ENCODE data around the gene IGFL2.
A peak's percentile ranks its signal among the peaks of the same experiment; 100 is the strongest.

Gene IGFL2

GRCh38 chr19:46132508-46133100 is 15.4 kb upstream of the IGFL2 start:
- H2BK5ac ChIP-seq (ENCODE audit: low read depth, low read length, poor library complexity) = peak overlapping the region; percentile 97
- H2AK5ac ChIP-seq (ENCODE audit: low read length) = peak overlapping the region; percentile 99
- peak overlapping the region; percentile 99 for H2BK120ac ChIP-seq (ENCODE audit: insufficient read depth, low read length, poor library complexity)
- peaks cover 7 to 9% of the 10 kb centered on the region in 2 experiments for H3K4me1 ChIP-seq (ENCODE audit: control insufficient read depth in 1 of 2, insufficient read depth in 2 of 2, low read length in 2 of 2)
- H3K23ac ChIP-seq (ENCODE audit: low read length) = no peak overlapping the region
- peak overlapping the region; percentile 79 for H2AFZ ChIP-seq (ENCODE audit: insufficient read depth, low read length, poor library complexity)
- no CpG with 5 or more reads among the region's 4 CpGs for WGBS (ENCODE audit: extremely low coverage, insufficient coverage, insufficient read length)
- peak overlapping the region; percentile 96 for H3K4ac ChIP-seq (ENCODE audit: low read depth, low read length)
- peak overlapping the region; percentile 98 for H3K18ac ChIP-seq (ENCODE audit: low read length)
- peak overlapping the region; percentile 99 for H2BK12ac ChIP-seq (ENCODE audit: low read length)
- H3K9me3 ChIP-seq (ENCODE audit: insufficient read depth, low read depth, low read length) = peaks cover 7% of the 10 kb centered on the region
- H3K4me2 ChIP-seq (ENCODE audit: low read length) = no peak overlapping the region
- H4K91ac ChIP-seq (ENCODE audit: low read depth, low read length) = peak overlapping the region; percentile 100
- H3K4me3 ChIP-seq (ENCODE audit: low read depth, low read length) = no peak overlapping the region
- peaks cover 29% of the 10 kb centered on the region for H3K79me1 ChIP-seq (ENCODE audit: low read length)
- H3K9ac ChIP-seq (ENCODE audit: low read length) = no peak overlapping the region
- H3K36me3 ChIP-seq (ENCODE audit: control insufficient read depth in 1 of 2, insufficient read depth in 2 of 2, low read length in 2 of 2) = peaks cover 0 to 2% of the 10 kb centered on the region in 2 experiments
- peak overlapping the region; percentile 90 for H4K12ac ChIP-seq (ENCODE audit: low read depth, low read length)
- no peaks in the 10 kb centered on the region for H3K27me3 ChIP-seq (ENCODE audit: insufficient read depth, low read length)
- H4K8ac ChIP-seq (ENCODE audit: low read depth, low read length) = peak overlapping the region; percentile 94
- H3K14ac ChIP-seq (ENCODE audit: low read length) = peak overlapping the region; percentile 98
- peaks cover 8% of the 10 kb centered on the region for H3K79me2 ChIP-seq (ENCODE audit: control insufficient read depth, insufficient read depth, low read length, poor library complexity)
- H3K27ac ChIP-seq (ENCODE audit: low read depth, low read length) = peak overlapping the region; percentile 86
- no peak for DNase-seq

DNA sequence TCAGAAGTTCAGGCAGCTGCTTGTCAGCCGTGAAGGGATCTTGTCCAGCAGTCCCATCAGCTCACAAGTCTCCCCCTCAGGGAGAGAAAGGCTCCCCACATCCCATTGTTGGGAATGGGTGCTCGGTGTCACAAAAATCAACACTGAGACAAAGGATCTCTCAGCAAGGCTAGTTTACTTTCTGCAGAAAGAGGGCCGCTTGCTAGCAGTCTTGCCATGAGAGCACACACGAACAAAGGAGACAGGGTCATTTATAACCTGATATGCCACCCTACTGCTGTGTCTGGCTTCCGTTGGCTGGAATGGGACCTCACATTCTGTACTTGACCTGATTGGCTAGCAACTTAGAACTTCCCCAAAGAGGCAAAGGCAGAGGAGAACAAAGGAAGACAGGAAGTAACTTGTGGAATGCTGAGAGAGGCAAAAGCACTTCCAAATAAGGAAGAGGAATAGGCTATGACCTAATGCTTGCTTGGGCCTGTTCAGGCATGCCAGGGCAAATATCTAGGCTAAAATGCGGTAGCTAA is 14.9 kb upstream of the IGFL2 start:
- Histone ChIP-seq H2AK5ac (ENCODE audit: low read length) (peak overlapping the region; percentile 99), H3K79me2 (ENCODE audit: control insufficient read depth, insufficient read depth, low read length, poor library complexity) (peaks cover 8% of the 10 kb centered on the region), H3K27ac (ENCODE audit: low read depth, low read length) (peak overlapping the region; percentile 86), H3K27me3 (ENCODE audit: insufficient read depth, low read length) (no peaks in the 10 kb centered on the region), H2AFZ (ENCODE audit: insufficient read depth, low read length, poor library complexity) (peak overlapping the region; percentile 79), H3K23ac (ENCODE audit: low read length) (no peak overlapping the region), H3K4me3 (ENCODE audit: low read depth, low read length) (no peak overlapping the region), H3K4me2 (ENCODE audit: low read length) (no peak overlapping the region), H4K91ac (ENCODE audit: low read depth, low read length) (peak overlapping the region; percentile 100), H3K4ac (ENCODE audit: low read depth, low read length) (peak overlapping the region; percentile 96), H3K18ac (ENCODE audit: low read length) (peak overlapping the region; percentile 98), H2BK5ac (ENCODE audit: low read depth, low read length, poor library complexity) (peak overlapping the region; percentile 97), H3K4me1 (ENCODE audit: control insufficient read depth in 1 of 2, insufficient read depth in 2 of 2, low read length in 2 of 2) (peaks cover 7 to 9% of the 10 kb centered on the region in 2 experiments), H2BK12ac (ENCODE audit: low read length) (peak overlapping the region; percentile 99), H4K12ac (ENCODE audit: low read depth, low read length) (peak overlapping the region; percentile 90), H3K9ac (ENCODE audit: low read length) (no peak overlapping the region), H3K9me3 (ENCODE audit: insufficient read depth, low read depth, low read length) (peaks cover 7% of the 10 kb centered on the region), H3K36me3 (ENCODE audit: control insufficient read depth in 1 of 2, insufficient read depth in 2 of 2, low read length in 2 of 2) (peaks cover 0 to 2% of the 10 kb centered on the region in 2 experiments), H3K79me1 (ENCODE audit: low read length) (peaks cover 29% of the 10 kb centered on the region), H4K8ac (ENCODE audit: low read depth, low read length) (peak overlapping the region; percentile 94), H2BK120ac (ENCODE audit: insufficient read depth, low read length, poor library complexity) (peak overlapping the region; percentile 99), H3K14ac (ENCODE audit: low read length) (peak overlapping the region; percentile 98)
- peak; percentile 35 to 89 for DNase-seq
- no CpG with 5 or more reads among the region's 6 CpGs for WGBS (ENCODE audit: extremely low coverage, insufficient coverage, insufficient read length)

GRCh38 chr19:46133777-46134241 is 14.2 kb upstream of the IGFL2 start:
- Histone ChIP-seq H4K12ac (ENCODE audit: low read depth, low read length) (peak overlapping the region; percentile 94), H3K18ac (ENCODE audit: low read length) (peak overlapping the region; percentile 93), H3K4me1 (ENCODE audit: control insufficient read depth in 1 of 2, insufficient read depth in 2 of 2, low read length in 2 of 2) (peaks cover 7 to 9% of the 10 kb centered on the region in 2 experiments), H4K91ac (ENCODE audit: low read depth, low read length) (peak overlapping the region; percentile 99), H3K4me3 (ENCODE audit: low read depth, low read length) (no peak overlapping the region), H3K14ac (ENCODE audit: low read length) (peak overlapping the region; percentile 96), H3K27me3 (ENCODE audit: insufficient read depth, low read length) (no peaks in the 10 kb centered on the region), H3K4me2 (ENCODE audit: low read length) (no peak overlapping the region), H4K8ac (ENCODE audit: low read depth, low read length) (peak overlapping the region; percentile 93), H2BK120ac (ENCODE audit: insufficient read depth, low read length, poor library complexity) (peak overlapping the region; percentile 100), H3K4ac (ENCODE audit: low read depth, low read length) (peak overlapping the region; percentile 94), H2AFZ (ENCODE audit: insufficient read depth, low read length, poor library complexity) (peak overlapping the region; percentile 97), H2BK5ac (ENCODE audit: low read depth, low read length, poor library complexity) (peak overlapping the region; percentile 100), H3K79me2 (ENCODE audit: control insufficient read depth, insufficient read depth, low read length, poor library complexity) (peaks cover 8% of the 10 kb centered on the region), H3K9ac (ENCODE audit: low read length) (no peak overlapping the region), H3K36me3 (ENCODE audit: control insufficient read depth in 1 of 2, insufficient read depth in 2 of 2, low read length in 2 of 2) (peaks cover 0 to 2% of the 10 kb centered on the region in 2 experiments), H2AK5ac (ENCODE audit: low read length) (peak overlapping the region; percentile 97), H2BK12ac (ENCODE audit: low read length) (peak overlapping the region; percentile 100), H3K9me3 (ENCODE audit: insufficient read depth, low read depth, low read length) (peaks cover 7% of the 10 kb centered on the region), H3K79me1 (ENCODE audit: low read length) (peaks cover 31% of the 10 kb centered on the region), H3K23ac (ENCODE audit: low read length) (no peak overlapping the region), H3K27ac (ENCODE audit: low read depth, low read length) (peak overlapping the region; percentile 85)
- DNase-seq = peak; percentile 90 to 96
- WGBS (ENCODE audit: extremely low coverage, insufficient coverage, insufficient read length) = no CpG with 5 or more reads among the region's 1 CpG

DNA sequence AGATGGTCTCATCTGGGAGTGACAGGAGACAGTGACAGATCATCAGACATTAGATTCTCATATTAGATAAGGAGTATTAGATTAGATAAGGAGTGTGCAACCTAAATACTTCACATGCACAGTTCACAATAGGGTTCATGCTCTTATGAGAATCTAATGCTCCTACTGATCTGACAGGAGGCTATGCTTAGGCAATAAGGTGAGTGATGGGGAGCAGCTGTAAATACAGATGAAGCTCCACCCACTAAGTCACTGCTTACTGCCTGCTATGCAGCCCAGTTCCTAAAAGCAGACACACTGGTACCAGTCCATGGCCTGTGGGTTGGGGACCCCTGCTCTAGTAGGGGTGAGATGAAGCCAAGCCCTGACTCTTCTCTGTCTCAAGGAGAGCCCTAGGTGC is 13.5 kb upstream of the IGFL2 start:
- Histone ChIP-seq H2AK5ac (ENCODE audit: low read length) (peak overlapping the region; percentile 12), H3K14ac (ENCODE audit: low read length) (peak overlapping the region; percentile 91), H3K27me3 (ENCODE audit: insufficient read depth, low read length) (no peaks in the 10 kb centered on the region), H4K8ac (ENCODE audit: low read depth, low read length) (peak overlapping the region; percentile 37), H3K4me3 (ENCODE audit: low read depth, low read length) (no peak overlapping the region), H3K9me3 (ENCODE audit: insufficient read depth, low read depth, low read length) (peaks cover 7% of the 10 kb centered on the region), H2BK120ac (ENCODE audit: insufficient read depth, low read length, poor library complexity) (peak overlapping the region; percentile 93), H3K4me1 (ENCODE audit: control insufficient read depth in 1 of 2, insufficient read depth in 2 of 2, low read length in 2 of 2) (peaks cover 7 to 9% of the 10 kb centered on the region in 2 experiments), H2AFZ (ENCODE audit: insufficient read depth, low read length, poor library complexity) (no peak overlapping the region), H3K4ac (ENCODE audit: low read depth, low read length) (peak overlapping the region; percentile 16), H3K23ac (ENCODE audit: low read length) (no peak overlapping the region), H3K27ac (ENCODE audit: low read depth, low read length) (no peak overlapping the region), H2BK5ac (ENCODE audit: low read depth, low read length, poor library complexity) (peak overlapping the region; percentile 5), H2BK12ac (ENCODE audit: low read length) (peak overlapping the region; percentile 62), H4K91ac (ENCODE audit: low read depth, low read length) (peak overlapping the region; percentile 63), H3K79me2 (ENCODE audit: control insufficient read depth, insufficient read depth, low read length, poor library complexity) (peaks cover 8% of the 10 kb centered on the region), H4K12ac (ENCODE audit: low read depth, low read length) (no peak overlapping the region), H3K9ac (ENCODE audit: low read length) (no peak overlapping the region), H3K79me1 (ENCODE audit: low read length) (peaks cover 31% of the 10 kb centered on the region), H3K4me2 (ENCODE audit: low read length) (no peak overlapping the region), H3K36me3 (ENCODE audit: control insufficient read depth in 1 of 2, insufficient read depth in 2 of 2, low read length in 2 of 2) (peaks cover 0 to 2% of the 10 kb centered on the region in 2 experiments), H3K18ac (ENCODE audit: low read length) (no peak overlapping the region)
- peak; percentile 47 to 72 for DNase-seq
